ENCODE measurements around the gene PARVA. TPM values are rescaled to one million over a fixed set of nuclear protein-coding genes. Genes with fewer than 3 reads are reported as not detected.
"Not testable (repeated sequence)": the region's sequence is repeated elsewhere in the genome, so short reads cannot be mapped to it uniquely, and the experiment has no call there.

Gene PARVA
- total RNA-seq, 4 donors from 2014 or later, result 28.5 to 37.4 (median 32.2) TPM

GRCh38 chr11:12520054-12520453 lies 142.7 kb downstream of the PARVA start:
- H3K27me3 ChIP-seq, result no peaks in the 10 kb centered on the region
- TF ChIP-seq POLR2A (IDR thresholded peaks at IDR 0.05) (no peak), CTCF (IDR thresholded peaks at IDR 0.05) (no peak)
- intact Hi-C loops (cut with DNase I), result no loop called here
- no peak for DNase-seq
- no peak overlapping the region for H3K4me3 ChIP-seq (replicated peaks in 1 of 3)
- H3K4me1 ChIP-seq, result no peaks in the 10 kb centered on the region
- no peaks in the 10 kb centered on the region for H3K9me3 ChIP-seq
- 91 to 94% methylated on average over 3 of the region's 3 CpGs for WGBS, 2 donors
- no peak overlapping the region for H3K27ac ChIP-seq
- H3K36me3 ChIP-seq, result no peaks in the 10 kb centered on the region

GRCh38 chr11:12520576-12520975 lies 143.2 kb downstream of the PARVA start:
- H3K4me3 ChIP-seq (replicated peaks in 1 of 3); H3K36me3 ChIP-seq; H3K27ac ChIP-seq; H3K27me3 ChIP-seq; H3K4me1 ChIP-seq; H3K9me3 ChIP-seq; intact Hi-C loops (cut with DNase I); DNase-seq: not testable (repeated sequence)
- 89 to 97% methylated on average over 6 of the region's 6 CpGs for WGBS, 2 donors

- H3K4me3 ChIP-seq (replicated peaks in 1 of 3), result no peak overlapping the region
- no peak overlapping the region for H3K27ac ChIP-seq
- 88 to 92% methylated on average over 7 to 9 of the region's 9 CpGs for WGBS, 2 donors
- no peaks in the 10 kb centered on the region for H3K36me3 ChIP-seq
- H3K4me1 ChIP-seq, result no peaks in the 10 kb centered on the region
- intact Hi-C loops (cut with DNase I), result no loop called here
- H3K9me3 ChIP-seq, result no peaks in the 10 kb centered on the region
- DNase-seq, result no peak
- H3K27me3 ChIP-seq, result no peaks in the 10 kb centered on the region
- TF ChIP-seq CTCF (IDR thresholded peaks at IDR 0.05) (no peak), POLR2A (IDR thresholded peaks at IDR 0.05) (no peak)
These were observed 146.0 kb downstream of the PARVA start for GRCh38 chr11:12523180-12523924.

GRCh38 chr11:12524865-12525264 lies 147.5 kb downstream of the PARVA start:
- no peaks in the 10 kb centered on the region for H3K36me3 ChIP-seq
- WGBS, 2 donors, result 78 to 94% methylated on average over 5 of the region's 5 CpGs
- no peak overlapping the region for H3K4me3 ChIP-seq (replicated peaks in 1 of 3)
- H3K27ac ChIP-seq, result no peak overlapping the region
- no peaks in the 10 kb centered on the region for H3K27me3 ChIP-seq
- no peaks in the 10 kb centered on the region for H3K4me1 ChIP-seq
- no peaks in the 10 kb centered on the region for H3K9me3 ChIP-seq
- TF ChIP-seq CTCF (IDR thresholded peaks at IDR 0.05), result no peak
- TF ChIP-seq POLR2A (IDR thresholded peaks at IDR 0.05), result no peak
- intact Hi-C loops (cut with DNase I), result no loop called here
- peak in 1 of 2 donors; percentile 7 for DNase-seq

- 94 to 96% methylated on average over 1 of the region's 1 CpG for WGBS, 2 donors
- Histone ChIP-seq H3K36me3 (no peaks in the 10 kb centered on the region), H3K4me1 (no peaks in the 10 kb centered on the region), H3K4me3 (replicated peaks in 1 of 3) (no peak overlapping the region), H3K9me3 (no peaks in the 10 kb centered on the region), H3K27ac (no peak overlapping the region), H3K27me3 (no peaks in the 10 kb centered on the region)
- intact Hi-C loops (cut with DNase I), result no loop called here
- TF ChIP-seq POLR2A (IDR thresholded peaks at IDR 0.05) (no peak), CTCF (IDR thresholded peaks at IDR 0.05) (no peak)
- DNase-seq, result no peak
These were observed 148.2 kb downstream of the PARVA start for GRCh38 chr11:12525466-12526055.

Measured in thyroid gland (tissue), 4 donors.